Measurements from ENCODE around the gene PLEKHS1.

The PLEKHS1 gene

GRCh38 chr10:113751181-113751732 lies at the start of gene PLEKHS1:
Gene PLEKHS1, plus strand, starts transcription at chr10:113751682. Its CDS starts 3,596 bp downstream, at chr10:113755278.
- no peak for DNase-seq

DNA sequence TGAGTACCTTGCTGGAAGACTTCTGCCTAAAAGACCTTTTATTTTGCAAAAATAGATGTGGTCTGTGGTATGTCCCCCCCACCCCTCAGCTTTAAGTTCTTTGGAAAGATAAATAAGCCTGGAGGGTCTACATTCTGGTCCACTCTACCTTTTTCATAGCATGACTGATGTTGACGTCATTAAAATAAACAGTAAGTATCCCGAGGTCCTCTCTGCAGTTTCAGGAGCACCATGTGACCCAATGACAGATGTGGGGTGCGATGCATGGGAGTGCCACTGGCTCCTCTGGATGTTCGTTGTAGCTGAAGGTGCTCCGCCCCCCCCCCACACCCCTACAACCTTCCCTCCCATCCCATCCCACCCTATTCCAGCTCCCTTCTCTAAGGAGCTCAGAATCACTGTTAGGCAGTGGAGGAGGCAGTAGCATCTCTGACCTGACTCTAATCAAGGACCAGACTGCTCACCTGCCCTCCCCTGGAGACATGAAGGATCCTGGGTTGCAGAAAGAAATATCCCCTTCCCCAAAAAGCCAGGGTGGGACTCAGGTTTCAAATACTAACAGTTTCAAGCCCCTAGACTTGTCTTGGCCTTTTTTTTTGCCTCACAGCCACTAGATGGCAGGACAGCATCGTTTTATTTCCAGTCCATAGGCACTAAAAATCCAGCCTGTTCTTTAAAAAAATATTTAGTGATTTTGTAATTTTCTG lies 46.7 kb upstream of the PLEKHS1 start:
- peak; percentile 7 for DNase-seq

GRCh38 chr10:113705344-113705652 lies 46.2 kb upstream of the PLEKHS1 start:
- DNase-seq = no peak

DNA sequence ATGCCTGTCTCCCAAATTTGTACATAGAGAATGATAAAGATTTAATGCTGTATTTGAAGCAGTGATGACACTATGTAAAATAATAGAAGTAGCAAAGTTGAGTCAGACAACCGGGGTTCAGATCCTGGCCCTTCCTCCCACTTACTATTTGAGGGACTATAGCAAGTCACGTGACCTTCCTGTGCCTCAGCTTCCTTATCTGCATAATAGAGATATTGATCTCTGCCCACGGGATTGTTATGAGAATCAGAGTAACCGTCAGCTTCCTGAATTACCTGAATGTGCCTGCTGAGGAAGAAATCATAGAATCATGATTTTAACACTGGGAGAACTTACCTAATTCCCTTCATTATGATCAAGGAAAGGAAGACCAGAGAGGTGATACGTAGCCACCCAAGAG lies 44.9 kb upstream of the PLEKHS1 start:
- no peak for DNase-seq

DNA sequence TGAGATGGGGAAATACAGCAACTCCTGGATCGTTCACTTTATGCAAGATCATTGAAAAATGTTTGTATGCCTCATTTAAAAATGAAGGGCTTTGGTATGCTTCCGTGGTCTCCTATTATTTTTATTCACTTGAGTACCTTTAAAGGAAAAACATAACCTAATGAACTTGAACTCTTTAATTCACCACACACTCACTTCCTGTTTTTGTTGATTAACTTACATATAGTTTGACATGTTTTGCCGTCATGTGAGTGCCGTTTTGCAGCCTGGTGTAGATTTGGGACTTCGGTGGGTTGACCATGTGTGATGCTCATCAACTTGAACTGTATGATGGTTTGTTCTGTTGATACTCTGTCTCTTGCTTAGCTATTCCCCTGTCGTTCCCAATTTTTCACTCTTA lies 42.8 kb upstream of the PLEKHS1 start:
- DNase-seq = no peak

GRCh38 chr10:113709221-113709838 lies 42.2 kb upstream of the PLEKHS1 start:
- peak; percentile 50 for DNase-seq

GRCh38 chr10:113711142-113711541 lies 40.3 kb upstream of the PLEKHS1 start:
- DNase-seq = no peak

GRCh38 chr10:113712024-113712423 lies 39.5 kb upstream of the PLEKHS1 start:
- DNase-seq = no peak

DNA sequence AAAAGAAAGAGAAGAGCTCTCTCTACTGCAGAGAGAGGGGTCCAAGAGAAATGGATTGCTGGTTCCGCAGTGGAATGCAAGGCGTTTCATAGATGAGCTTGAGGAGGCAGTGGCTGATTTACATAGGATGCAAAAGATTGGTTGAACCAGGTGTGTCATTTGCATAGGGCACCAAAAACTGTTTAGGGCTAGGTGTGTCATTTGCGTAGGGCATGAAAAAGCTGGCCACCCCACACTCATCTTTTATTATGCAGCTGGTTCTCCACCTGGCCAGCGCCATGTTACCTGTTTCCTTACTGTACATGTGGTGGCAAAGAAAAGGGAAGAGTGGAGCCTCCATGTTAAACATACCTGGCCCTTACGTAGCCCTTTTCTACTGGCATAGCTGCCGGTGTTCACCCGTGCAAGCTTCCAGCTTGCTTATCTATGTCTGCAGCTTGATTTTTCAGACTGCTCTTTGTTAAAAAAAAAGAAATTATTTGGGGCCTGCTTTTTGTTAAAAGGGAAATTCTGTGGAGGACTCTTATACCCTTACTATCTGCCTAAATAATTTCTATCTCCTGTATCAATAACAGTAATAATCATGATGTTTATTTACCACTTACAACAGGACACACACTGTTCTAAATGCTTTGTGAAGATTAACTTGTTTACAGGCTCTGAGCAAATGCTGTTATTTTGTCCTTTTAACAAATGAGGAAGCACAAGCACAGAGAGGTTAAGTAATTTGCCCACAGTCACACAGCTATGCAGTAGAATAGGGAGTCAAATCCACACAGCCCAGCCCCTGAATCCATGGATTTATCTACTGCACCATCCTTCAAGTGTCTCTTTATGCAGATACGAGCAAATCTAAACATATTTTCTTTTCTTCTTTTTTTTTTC lies 38.5 kb upstream of the PLEKHS1 start:
- no peak for DNase-seq

DNA sequence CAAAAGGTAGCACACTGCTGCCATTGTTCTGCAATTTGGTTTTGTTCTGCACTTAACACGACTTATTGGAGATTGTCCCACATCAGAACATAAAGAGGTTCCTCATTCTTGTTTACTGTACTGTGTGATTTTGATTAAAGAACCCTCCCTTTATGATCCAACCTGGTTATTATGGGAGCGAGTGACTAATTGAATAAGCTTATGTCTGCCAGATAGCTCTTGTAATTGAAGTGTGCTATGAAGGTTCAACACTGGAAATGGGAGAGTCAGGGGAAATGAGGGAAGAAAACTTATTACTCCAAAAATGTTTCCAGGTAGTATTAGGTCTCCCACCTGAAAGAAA lies 37.9 kb upstream of the PLEKHS1 start:
- no peak for DNase-seq

GRCh38 chr10:113716109-113716910 lies 35.2 kb upstream of the PLEKHS1 start:
- DNase-seq = no peak

DNA sequence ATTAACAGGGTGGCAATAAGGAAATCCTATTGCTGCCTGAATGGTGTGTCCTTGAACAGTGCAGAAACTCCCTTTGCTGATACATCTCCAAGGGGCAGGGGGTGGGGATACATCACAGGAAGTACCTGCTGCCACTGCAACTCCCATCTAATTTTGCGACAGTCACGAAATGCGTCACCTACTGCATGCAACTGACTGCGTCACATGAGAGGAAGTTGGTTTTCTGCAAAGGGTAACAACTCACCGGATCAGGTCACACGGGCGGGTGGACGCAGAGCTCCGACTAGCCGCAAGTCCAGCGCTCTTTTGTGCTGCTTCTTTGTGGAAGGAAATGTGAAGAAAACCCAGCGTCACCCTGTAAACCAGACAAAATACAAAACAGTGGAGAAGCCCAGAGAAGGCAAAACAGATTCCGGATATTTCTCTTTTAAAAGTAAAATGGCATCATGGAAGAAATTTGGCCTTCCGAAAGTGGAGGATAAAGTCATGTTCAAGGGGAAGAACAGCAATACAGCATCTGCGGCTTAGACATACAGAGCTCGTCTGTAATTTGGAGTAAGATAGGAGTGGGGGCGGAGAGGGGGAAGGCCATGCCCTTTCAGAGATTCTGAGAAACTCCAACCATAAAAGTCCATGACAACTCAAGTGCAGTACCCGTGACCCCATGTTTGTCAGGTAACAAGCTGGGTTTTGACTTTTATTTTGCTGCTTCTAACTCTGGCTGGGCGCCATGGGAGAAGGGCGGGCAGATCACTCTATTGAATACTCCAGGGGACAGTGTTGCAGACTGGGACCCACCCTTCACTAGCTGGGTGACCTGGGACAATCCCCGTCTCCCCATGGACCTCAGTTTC lies 32.3 kb upstream of the PLEKHS1 start:
- DNase-seq = no peak

- no peak for DNase-seq
Observed at GRCh38 chr10:113720386-113720785, 31.1 kb upstream of the PLEKHS1 start.

GRCh38 chr10:113732160-113732881 lies 19.2 kb upstream of the PLEKHS1 start:
- DNase-seq = no peak

- DNase-seq = no peak
Observed at GRCh38 chr10:113732966-113733365, 18.5 kb upstream of the PLEKHS1 start.

DNA sequence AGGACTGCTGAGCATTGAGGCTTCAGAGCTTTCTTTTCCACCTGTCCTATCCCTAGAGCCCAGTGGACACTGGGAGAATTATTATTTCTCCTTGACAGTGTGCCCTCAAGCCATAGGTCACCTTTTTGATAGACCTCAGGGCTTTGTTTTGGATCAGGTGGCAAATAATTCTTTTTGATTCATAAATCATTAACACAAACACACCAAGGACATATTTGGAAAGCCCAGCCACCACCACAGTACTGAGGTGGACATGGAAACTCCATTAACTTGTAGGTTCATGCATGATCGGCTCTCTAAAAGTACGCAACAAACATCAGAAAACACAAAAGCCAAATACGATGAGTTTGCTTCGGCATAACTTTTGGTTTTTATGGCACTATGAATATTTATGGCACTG lies 17.8 kb upstream of the PLEKHS1 start:
- DNase-seq = no peak

DNA sequence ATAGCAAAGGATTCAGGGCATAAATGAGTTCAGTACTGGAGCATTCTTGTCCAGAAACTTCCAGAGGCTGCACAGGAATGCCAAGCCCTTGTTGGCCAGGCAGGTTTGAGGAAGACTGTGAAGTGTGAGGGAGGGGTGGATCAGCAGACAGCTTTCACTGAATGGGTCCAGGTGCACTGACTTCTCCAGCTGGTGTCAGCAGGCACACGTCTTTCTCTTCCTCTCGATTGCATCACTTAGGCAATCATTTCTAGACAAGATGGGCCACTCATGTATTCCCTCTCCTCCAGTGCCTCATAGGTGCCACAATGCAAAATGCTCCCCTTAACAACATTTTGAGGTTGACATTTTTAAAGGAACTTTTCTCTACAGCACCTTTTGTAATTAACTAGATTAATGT lies 15.6 kb upstream of the PLEKHS1 start:
- no peak for DNase-seq

GRCh38 chr10:113736576-113736975 lies 14.9 kb upstream of the PLEKHS1 start:
- DNase-seq = no peak

GRCh38 chr10:113739031-113739430 lies 12.5 kb upstream of the PLEKHS1 start:
- no peak for DNase-seq

- DNase-seq = no peak
Observed at GRCh38 chr10:113739577-113739976, 11.9 kb upstream of the PLEKHS1 start.

GRCh38 chr10:113740850-113741249 lies 10.6 kb upstream of the PLEKHS1 start:
- no peak for DNase-seq
